H9 (cell line): ENCODE measurements around the gene APC. TPM values are rescaled to one million over a fixed set of nuclear protein-coding genes. Genes with fewer than 3 reads are reported as not detected.

Source experiments
- DNase-seq: peaks from one replicate; pipeline ENCODE4 v3.0.0-alpha.2; 2017
- H2AFZ ChIP-seq: one replicate; pipeline ENCODE4 v1.6.1; 2013; ENCODE audit warnings: mild to moderate bottlenecking, low read length, control low read depth, moderate library complexity
- H2AK5ac ChIP-seq: 2 replicates; pipeline ENCODE4 v1.6.1; 2013; ENCODE audit warnings: low read length, control low read depth, mixed read lengths; ENCODE audit not compliant: insufficient read length
- H2BK120ac ChIP-seq: one replicate; pipeline ENCODE4 v1.6.1; 2013; ENCODE audit warnings: low read depth, mild to moderate bottlenecking, low read length, control low read depth, inconsistent platforms; ENCODE audit not compliant: poor library complexity, severe bottlenecking
- H2BK12ac ChIP-seq: 2 replicates; pipeline ENCODE4 v1.6.1; 2013; ENCODE audit warnings: low read length, control low read depth, mixed read lengths, low read depth; ENCODE audit not compliant: insufficient read length
- H2BK15ac ChIP-seq: 2 replicates; pipeline ENCODE4 v1.6.1; 2013; ENCODE audit warnings: low read depth, low read length, control low read depth
- H2BK20ac ChIP-seq: one replicate; pipeline ENCODE4 v1.6.1; 2013; ENCODE audit warnings: low read depth, mild to moderate bottlenecking, low read length, control low read depth, inconsistent platforms; ENCODE audit not compliant: poor library complexity, severe bottlenecking
- H2BK5ac ChIP-seq: 2 replicates; pipeline ENCODE4 v1.6.1; 2013; ENCODE audit warnings: low read length, control low read depth, mixed read lengths; ENCODE audit not compliant: insufficient read length
- H3K14ac ChIP-seq: 2 replicates; pipeline ENCODE4 v1.6.1; 2013; ENCODE audit warnings: low read length, control low read depth; ENCODE audit not compliant: insufficient read depth
- H3K18ac ChIP-seq: 2 replicates; pipeline ENCODE4 v1.6.1; 2013; ENCODE audit warnings: low read depth, mild to moderate bottlenecking, mixed read lengths, low read length, control low read depth; ENCODE audit not compliant: insufficient read length
- H3K23ac ChIP-seq: 2 replicates; pipeline ENCODE4 v1.6.1; 2013; ENCODE audit warnings: low read length, control low read depth, mixed read lengths, low read depth; ENCODE audit not compliant: insufficient read length
- H3K23me2 ChIP-seq: 2 replicates; pipeline ENCODE4 v1.6.1; 2013; ENCODE audit warnings: low read depth, mild to moderate bottlenecking, mixed read lengths, low read length, control low read depth; ENCODE audit not compliant: insufficient read length, poor library complexity, severe bottlenecking
- H3K27ac ChIP-seq: 2 replicates; pipeline ENCODE4 v1.5.1; 2013; ENCODE audit warnings: low read length, control low read depth, mixed read lengths, low read depth; ENCODE audit not compliant: insufficient read length
- H3K27me3 ChIP-seq: 2 replicates; pipeline ENCODE4 v1.6.1; 2013; ENCODE audit warnings: low read length, control low read depth, inconsistent platforms; ENCODE audit not compliant: insufficient read depth
- H3K4ac ChIP-seq: 2 replicates; pipeline ENCODE4 v1.6.1; 2013; ENCODE audit warnings: low read depth, mild to moderate bottlenecking, control low read depth, inconsistent platforms, low read length, moderate library complexity
- H3K4me1 ChIP-seq: 2 replicates; pipeline ENCODE4 v1.6.1; 2013; ENCODE audit warnings: low read length, control low read depth, inconsistent platforms; ENCODE audit not compliant: insufficient read depth
- H3K4me2 ChIP-seq: 2 replicates; pipeline ENCODE4 v1.6.1; 2013; ENCODE audit warnings: low read length, control low read depth, mixed read lengths; ENCODE audit not compliant: insufficient read length, insufficient read depth
- H3K56ac ChIP-seq: 2 replicates; pipeline ENCODE4 v1.6.1; 2013; ENCODE audit warnings: low read depth, mild to moderate bottlenecking, mixed read lengths, low read length, control low read depth; ENCODE audit not compliant: insufficient read length
- H3K79me1 ChIP-seq: 2 replicates; pipeline ENCODE4 v1.6.1; 2013; ENCODE audit warnings: low read depth, mild to moderate bottlenecking, moderate library complexity, low read length, control low read depth, inconsistent platforms; ENCODE audit not compliant: insufficient read depth, poor library complexity, severe bottlenecking
- H3K79me2 ChIP-seq: 2 replicates; pipeline ENCODE4 v1.6.1; 2013; ENCODE audit warnings: low read length, control low read depth, inconsistent platforms; ENCODE audit not compliant: insufficient read depth
- H3K9ac ChIP-seq: 2 replicates; pipeline ENCODE4 v1.6.1; 2013; ENCODE audit warnings: low read length, control low read depth, mixed read lengths; ENCODE audit not compliant: insufficient read length; ENCODE audit errors: extremely low read depth
- H3K9me3 ChIP-seq: one replicate; pipeline ENCODE4 v1.6.1; 2013; ENCODE audit warnings: low read depth, low read length, inconsistent platforms; ENCODE audit not compliant: control insufficient read depth
- H3T11ph ChIP-seq: one replicate; pipeline ENCODE4 v1.6.1; 2013; ENCODE audit warnings: mild to moderate bottlenecking, low read length, control low read depth, inconsistent platforms
- H4K20me1 ChIP-seq: one replicate; pipeline ENCODE4 v1.6.1; 2013; ENCODE audit not compliant: control insufficient read depth, insufficient read length, insufficient read depth
- H4K5ac ChIP-seq: 2 replicates; pipeline ENCODE4 v1.6.1; 2013; ENCODE audit warnings: low read depth, mild to moderate bottlenecking, mixed read lengths, low read length, control low read depth; ENCODE audit not compliant: insufficient read length
- H4K8ac ChIP-seq: replicated peaks from 2 replicates; pipeline ENCODE4 v1.6.1; 2013; ENCODE audit warnings: low read length, control low read depth, mixed read lengths, low read depth; ENCODE audit not compliant: insufficient read length
- H4K91ac ChIP-seq: 2 replicates; pipeline ENCODE4 v1.6.1; 2013; ENCODE audit warnings: low read depth, mild to moderate bottlenecking, moderate library complexity, mixed read lengths, low read length, control low read depth; ENCODE audit not compliant: insufficient read length
- H3K27ac Mint-ChIP-seq, 3 experiments: 2 replicates in 2 of 3; 3 replicates in 1 of 3; pipeline ENCODE4 v1.8.0; 2020 to 2021; ENCODE audit warnings: mixed read lengths in 3 of 3, mild to moderate bottlenecking in 1 of 3, moderate library complexity in 1 of 3
- H3K27me3 Mint-ChIP-seq: 2 replicates; pipeline ENCODE4 v1.8.0; 2021; ENCODE audit warnings: low read depth, mild to moderate bottlenecking, moderate library complexity, mixed read lengths
- H3K36me3 Mint-ChIP-seq, 3 experiments: 2 replicates in 2 of 3; 3 replicates in 1 of 3; pipeline ENCODE4 v1.8.0; 2020 to 2021; ENCODE audit warnings: low read depth in 3 of 3, mixed read lengths in 3 of 3; ENCODE audit not compliant: insufficient read depth in 1 of 3
- H3K4me1 Mint-ChIP-seq, 2 experiments: 2 replicates each; pipeline ENCODE4 v1.8.0; 2020; ENCODE audit warnings: mixed read lengths in 2 of 2
- H3K4me3 Mint-ChIP-seq, 2 experiments: 2 replicates in 1 of 2; 3 replicates in 1 of 2; pipeline ENCODE4 v1.8.0; 2020 to 2021; ENCODE audit warnings: mild to moderate bottlenecking in 2 of 2, mixed read lengths in 2 of 2, moderate library complexity in 1 of 2
- H3K9me3 Mint-ChIP-seq, 2 experiments: 2 replicates in 1 of 2; 3 replicates in 1 of 2; pipeline ENCODE4 v1.8.0; 2020; ENCODE audit warnings: mild to moderate bottlenecking in 2 of 2, mixed read lengths in 2 of 2, moderate library complexity in 1 of 2
- CTCF ChIP-seq: fragments of 200-600 bp; sonication (generic); conservative IDR thresholded peaks from 3 replicates; pipeline ENCODE4 v1.8.0; 2021; ENCODE audit warnings: antibody characterized with exemption, mild to moderate bottlenecking
- WGBS: extraction: QIAGEN DNeasy Blood & Tissue Kit; methylation state at CpG from one replicate; pipeline ENCODE4 v1.1.7; 2013; ENCODE audit warnings: missing lambda C conversion rate, low lambda C conversion rate, mixed read lengths; ENCODE audit not compliant: insufficient read length; ENCODE audit errors: extremely low coverage; 5-methylcytosine and 5-hydroxymethylcytosine counted together
- total RNA-seq: library from RNA; stranded (reverse); gene quantifications from 2 replicates; pipeline ENCODE4 v1.2.1, GENCODE V29; 2021

Gene APC
- total RNA-seq, 1 experiment from 2014 or later: 29.3 TPM

DNA sequence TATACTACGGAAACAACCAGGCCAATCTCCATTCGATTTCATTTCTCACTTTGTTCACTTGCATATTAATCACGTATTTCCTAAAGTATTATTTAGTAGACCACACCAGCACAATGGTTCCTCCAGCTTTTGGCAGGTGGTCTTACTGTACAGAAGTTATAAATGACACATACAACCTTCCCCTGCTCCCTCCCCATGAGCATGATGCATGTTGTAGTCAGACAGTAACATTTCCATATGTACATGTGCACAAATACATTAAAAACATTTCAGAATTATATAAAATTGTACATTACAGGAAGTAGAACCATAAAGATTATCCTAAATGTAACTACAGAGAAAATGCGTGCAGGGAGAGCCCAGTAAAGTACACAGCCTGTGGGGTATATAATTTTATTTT, 140.4 kb downstream of the APC start:
- Mint-ChIP-seq H3K4me3 (no peak overlapping the region), H3K9me3 (no peaks in the 10 kb centered on the region), H3K4me1 (peaks cover 19 to 28% of the 10 kb centered on the region in 2 experiments), H3K36me3 (peaks cover 0 to 39% (median 18%) of the 10 kb centered on the region in 3 experiments; a peak in 6 of 7 replicates), H3K27me3 (no peaks in the 10 kb centered on the region), H3K27ac (peak overlapping the region in 1 of 3 experiments; percentile 41; a peak in 1 of 7 replicates)
- Histone ChIP-seq H2BK5ac (no peak overlapping the region), H3K4me1 (no peaks in the 10 kb centered on the region), H4K8ac (no peak overlapping the region), H3K4me2 (no peak overlapping the region), H4K20me1 (no peaks in the 10 kb centered on the region), H3K79me2 (no peaks in the 10 kb centered on the region), H3T11ph (no peak overlapping the region), H3K79me1 (no peaks in the 10 kb centered on the region), H3K56ac (no peak overlapping the region), H2AFZ (no peak overlapping the region), H3K14ac (no peak overlapping the region), H2BK120ac (no peak overlapping the region), H3K23me2 (no peaks in the 10 kb centered on the region), H4K91ac (no peak overlapping the region), H3K23ac (no peak overlapping the region), H2BK12ac (no peak overlapping the region), H3K27me3 (no peaks in the 10 kb centered on the region), H3K9me3 (no peaks in the 10 kb centered on the region), H3K9ac (no peak overlapping the region), H2BK20ac (no peak overlapping the region), H3K4ac (no peak overlapping the region), H3K18ac (no peak overlapping the region), H3K27ac (no peak overlapping the region), H4K5ac (no peak overlapping the region), H2BK15ac (no peak overlapping the region), H2AK5ac (no peak overlapping the region)
- no peak for TF ChIP-seq CTCF
- no CpG with 5 or more reads among the region's 4 CpGs for WGBS
- DNase-seq: no peak
